GM23338 (cell line): ENCODE data around the gene CACNA2D3.

ENCODE experiments used
- CREB1 ChIP-seq: fragments of 250-450 bp; sonication (Bioruptor Pico); IDR thresholded peaks from 2 replicates; pipeline ENCODE4 v1.5.0; 2020; ENCODE audit warnings: low read depth, mild to moderate bottlenecking, moderate library complexity
- CTCF ChIP-seq, 2 experiments: fragments of 200-600 bp in 1 of 2; sonication (generic) in 1 of 2; conservative IDR thresholded peaks; 2 replicates each; pipeline versions ENCODE4 v1.5.1 to v1.6.1; 2016 to 2017; ENCODE audit warnings: antibody characterized with exemption in 2 of 2, low read depth in 2 of 2, mild to moderate bottlenecking in 2 of 2, moderate library complexity in 1 of 2
- ETS1 ChIP-seq: IDR thresholded peaks from 2 replicates; pipeline ENCODE4 v1.6.1; 2016; ENCODE audit warnings: antibody characterized with exemption
- EZH2 ChIP-seq: fragments of 200-600 bp; sonication (generic); IDR thresholded peaks from one replicate; pipeline ENCODE4 v1.8.0; 2017; ENCODE audit warnings: antibody characterized with exemption, mild to moderate bottlenecking, low read depth; ENCODE audit not compliant: unreplicated experiment
- EZH2phosphoT487 ChIP-seq: fragments of 200-600 bp; sonication (generic); IDR thresholded peaks from one replicate; pipeline ENCODE4 v1.8.1; 2018; ENCODE audit warnings: antibody characterized with exemption; ENCODE audit not compliant: unreplicated experiment
- POLR2AphosphoS5 ChIP-seq: IDR thresholded peaks from 2 replicates; pipeline ENCODE4 v1.6.1; 2016; ENCODE audit warnings: antibody characterized with exemption, low read depth
- TF ChIP-seq, protein P1 (sequence below): IDR thresholded peaks from one replicate; pipeline ENCODE4 v1.6.1; 2018; ENCODE audit warnings: antibody characterized with exemption; ENCODE audit not compliant: unreplicated experiment

- no peak for TF ChIP-seq CTCF (conservative IDR thresholded peaks at IDR 0.05; ENCODE audit: low read depth in 2 of 2)
- no peak for TF ChIP-seq POLR2AphosphoS5
- TF ChIP-seq, protein P1, sequence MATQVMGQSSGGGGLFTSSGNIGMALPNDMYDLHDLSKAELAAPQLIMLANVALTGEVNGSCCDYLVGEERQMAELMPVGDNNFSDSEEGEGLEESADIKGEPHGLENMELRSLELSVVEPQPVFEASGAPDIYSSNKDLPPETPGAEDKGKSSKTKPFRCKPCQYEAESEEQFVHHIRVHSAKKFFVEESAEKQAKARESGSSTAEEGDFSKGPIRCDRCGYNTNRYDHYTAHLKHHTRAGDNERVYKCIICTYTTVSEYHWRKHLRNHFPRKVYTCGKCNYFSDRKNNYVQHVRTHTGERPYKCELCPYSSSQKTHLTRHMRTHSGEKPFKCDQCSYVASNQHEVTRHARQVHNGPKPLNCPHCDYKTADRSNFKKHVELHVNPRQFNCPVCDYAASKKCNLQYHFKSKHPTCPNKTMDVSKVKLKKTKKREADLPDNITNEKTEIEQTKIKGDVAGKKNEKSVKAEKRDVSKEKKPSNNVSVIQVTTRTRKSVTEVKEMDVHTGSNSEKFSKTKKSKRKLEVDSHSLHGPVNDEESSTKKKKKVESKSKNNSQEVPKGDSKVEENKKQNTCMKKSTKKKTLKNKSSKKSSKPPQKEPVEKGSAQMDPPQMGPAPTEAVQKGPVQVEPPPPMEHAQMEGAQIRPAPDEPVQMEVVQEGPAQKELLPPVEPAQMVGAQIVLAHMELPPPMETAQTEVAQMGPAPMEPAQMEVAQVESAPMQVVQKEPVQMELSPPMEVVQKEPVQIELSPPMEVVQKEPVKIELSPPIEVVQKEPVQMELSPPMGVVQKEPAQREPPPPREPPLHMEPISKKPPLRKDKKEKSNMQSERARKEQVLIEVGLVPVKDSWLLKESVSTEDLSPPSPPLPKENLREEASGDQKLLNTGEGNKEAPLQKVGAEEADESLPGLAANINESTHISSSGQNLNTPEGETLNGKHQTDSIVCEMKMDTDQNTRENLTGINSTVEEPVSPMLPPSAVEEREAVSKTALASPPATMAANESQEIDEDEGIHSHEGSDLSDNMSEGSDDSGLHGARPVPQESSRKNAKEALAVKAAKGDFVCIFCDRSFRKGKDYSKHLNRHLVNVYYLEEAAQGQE: no peak
- TF ChIP-seq EZH2: no peak
- no peak for TF ChIP-seq CREB1 (CRISPR knock-in tag)
- no peak for TF ChIP-seq EZH2phosphoT487
- no peak for TF ChIP-seq ETS1
Observed at GRCh38 chr3:55002416-55002930, 880.1 kb downstream of the CACNA2D3 start.
